NCI-H187 (cell line): ENCODE data around the gene SERHL2.
"Not testable (repeated sequence)": the region's sequence is repeated elsewhere in the genome, so short reads cannot be mapped to it uniquely, and the experiment has no call there.

Experiments used
- DNase-seq, 2 experiments: peaks; one replicate each; lab custom pipeline; 2025; lab: John Stamatoyannopoulos, UW

Gene SERHL2

DNA sequence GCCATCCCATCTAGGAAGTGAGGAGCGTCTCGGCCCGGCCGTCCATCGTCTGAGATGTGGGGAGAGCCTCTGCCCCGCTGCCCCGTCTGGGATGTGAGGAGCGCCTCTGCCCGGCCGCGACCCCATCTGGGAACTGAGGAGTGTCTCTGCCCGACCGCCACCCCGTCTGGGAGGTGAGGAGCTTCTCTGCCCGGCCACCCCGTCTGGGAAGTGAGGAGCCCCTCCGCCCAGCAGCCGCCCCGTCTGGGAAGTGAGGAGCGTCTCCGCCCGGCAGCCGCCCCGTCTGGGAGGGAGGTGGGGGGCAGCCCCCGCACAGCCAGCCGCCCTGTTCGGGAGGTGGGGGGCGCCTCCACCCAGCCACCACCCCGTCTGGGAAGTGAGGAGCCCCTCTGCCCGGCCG, 53.9 kb downstream of the SERHL2 start:
- not testable (repeated sequence) for DNase-seq

GRCh38 chr22:42608136-42608822, 54.5 kb downstream of the SERHL2 start:
- no peak for DNase-seq

DNA sequence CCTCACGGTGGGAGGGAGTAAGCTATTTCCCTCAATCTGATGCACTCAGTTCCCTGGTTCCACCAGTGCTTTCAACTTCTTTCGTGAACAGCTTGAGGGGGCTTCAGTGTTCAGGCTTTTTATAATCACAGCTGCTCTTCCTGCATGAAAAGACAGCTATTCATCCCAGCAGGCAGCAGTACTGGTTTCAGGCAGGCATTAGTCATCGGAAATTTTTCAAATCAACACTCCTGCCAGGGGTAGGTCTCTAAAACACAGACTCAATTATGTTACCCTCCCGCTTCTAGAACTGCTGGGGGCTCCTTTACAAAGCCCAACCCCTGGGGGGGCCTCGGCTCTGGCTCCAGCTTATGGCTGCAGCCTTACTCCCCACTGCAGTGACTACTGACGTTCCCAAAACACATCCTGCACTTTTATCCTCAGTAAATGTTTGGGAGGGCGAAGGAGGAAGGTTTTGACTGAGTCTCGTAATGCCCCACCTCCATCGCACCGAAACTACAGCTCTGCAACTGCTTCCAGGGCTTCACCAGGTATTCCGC, 55.1 kb downstream of the SERHL2 start:
- no peak for DNase-seq

GRCh38 chr22:42610186-42610585, 56.4 kb downstream of the SERHL2 start:
- DNase-seq, result no peak

DNA sequence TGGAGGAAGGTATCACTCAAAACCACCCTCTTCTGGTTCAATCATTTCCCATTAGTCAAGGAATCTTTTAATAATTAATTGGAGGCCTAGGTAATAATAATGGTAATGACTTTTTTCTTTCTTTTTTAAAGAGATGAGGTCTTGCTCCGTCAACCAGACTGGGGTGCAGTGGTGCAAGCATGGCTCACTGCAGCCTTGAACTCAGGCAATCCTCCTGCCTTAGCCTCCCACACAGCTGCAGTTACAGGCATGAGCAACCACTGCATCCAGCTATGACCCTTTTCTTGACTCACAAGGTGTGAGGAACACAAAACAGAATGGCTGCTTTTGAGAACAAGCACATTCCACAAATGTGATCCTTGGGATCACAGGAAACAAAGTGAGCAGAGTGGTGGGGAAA, 57.3 kb downstream of the SERHL2 start:
- no peak for DNase-seq

DNA sequence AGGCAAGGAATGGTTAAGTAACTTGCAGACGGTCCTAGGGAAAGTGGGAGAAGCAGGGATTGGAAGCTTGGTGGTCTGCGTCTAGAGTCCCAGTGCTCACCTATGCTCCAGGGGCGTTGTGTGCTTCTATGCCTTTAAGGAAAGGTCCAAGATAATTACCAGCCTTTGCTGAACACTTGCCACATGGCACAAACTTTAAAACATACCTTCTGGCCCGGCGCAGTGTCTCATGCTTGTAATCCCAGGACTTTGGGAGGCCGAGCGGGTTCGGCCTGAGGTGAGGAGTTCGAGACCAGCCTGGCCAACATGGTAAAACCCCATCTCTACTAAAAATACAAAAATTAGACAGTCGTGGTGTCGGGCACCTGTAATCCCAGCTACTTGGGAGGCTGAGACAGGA, 58.6 kb downstream of the SERHL2 start:
- DNase-seq, result no peak

DNA sequence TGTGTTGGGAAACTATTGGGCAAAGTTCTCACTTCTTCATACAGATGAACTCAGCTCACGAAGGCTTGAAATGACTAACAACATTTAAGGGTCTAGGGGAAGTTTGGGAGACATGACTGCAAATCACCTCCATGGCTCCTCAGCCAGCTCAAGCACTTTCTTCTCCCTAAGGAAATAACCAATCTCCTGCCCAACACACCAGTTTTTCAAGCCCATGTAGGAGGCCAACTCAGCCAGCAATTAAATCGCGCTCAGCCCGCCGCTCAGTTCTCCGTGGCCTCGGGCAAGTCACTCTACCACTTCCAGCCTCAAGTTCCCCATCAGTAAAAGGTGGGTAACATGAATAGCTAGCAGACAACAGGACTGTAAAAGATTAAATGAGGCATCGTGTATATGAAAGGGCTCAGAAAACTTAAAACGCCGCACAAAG, 60.1 kb downstream of the SERHL2 start:
- DNase-seq, result no peak

DNA sequence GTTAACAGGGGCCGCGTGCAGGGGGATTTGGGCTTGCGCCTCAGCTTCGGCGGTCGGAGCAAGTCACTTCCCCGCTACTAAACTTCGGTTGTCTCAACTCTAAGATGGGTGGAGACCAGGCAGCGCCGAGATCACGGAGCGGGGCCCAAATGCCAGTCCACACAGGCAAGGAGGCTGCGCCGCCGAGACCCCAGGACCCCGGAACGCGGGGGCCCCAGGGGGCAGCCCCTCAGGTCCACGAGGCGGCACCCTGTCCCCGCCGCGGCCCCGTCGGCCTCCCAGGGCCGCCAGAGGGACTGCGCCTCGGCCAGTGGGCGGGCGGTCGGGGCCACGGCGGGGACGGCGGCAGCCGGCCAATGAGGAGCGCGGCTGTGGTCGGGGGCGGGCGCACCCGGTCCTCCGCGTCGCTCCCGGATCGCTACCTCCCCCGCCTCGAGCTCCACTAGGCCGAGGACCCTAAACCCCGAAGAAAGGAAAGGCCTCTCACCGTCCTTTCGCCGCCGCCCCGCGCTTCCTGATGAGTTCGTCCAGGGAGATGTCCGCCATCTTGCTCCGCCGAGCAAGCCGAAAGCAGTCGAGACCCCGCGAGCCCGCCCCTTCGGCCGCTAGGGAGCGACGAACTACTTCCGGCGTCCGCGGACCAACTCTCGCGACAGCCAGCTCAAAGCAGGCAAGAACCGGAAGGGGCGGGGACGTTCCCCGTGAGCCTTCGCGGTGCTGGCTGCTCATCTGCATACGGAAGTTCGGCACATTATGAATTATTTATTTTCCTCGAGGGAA, 60.7 kb downstream of the SERHL2 start, which contains the start of gene POLDIP3:
Gene POLDIP3 (minus strand): TSS at position 572 of the 780 bp plus-strand sequence. CDS start 26 bp downstream, at position 546.
- DNase-seq, result peak; percentile 80 to 91

DNA sequence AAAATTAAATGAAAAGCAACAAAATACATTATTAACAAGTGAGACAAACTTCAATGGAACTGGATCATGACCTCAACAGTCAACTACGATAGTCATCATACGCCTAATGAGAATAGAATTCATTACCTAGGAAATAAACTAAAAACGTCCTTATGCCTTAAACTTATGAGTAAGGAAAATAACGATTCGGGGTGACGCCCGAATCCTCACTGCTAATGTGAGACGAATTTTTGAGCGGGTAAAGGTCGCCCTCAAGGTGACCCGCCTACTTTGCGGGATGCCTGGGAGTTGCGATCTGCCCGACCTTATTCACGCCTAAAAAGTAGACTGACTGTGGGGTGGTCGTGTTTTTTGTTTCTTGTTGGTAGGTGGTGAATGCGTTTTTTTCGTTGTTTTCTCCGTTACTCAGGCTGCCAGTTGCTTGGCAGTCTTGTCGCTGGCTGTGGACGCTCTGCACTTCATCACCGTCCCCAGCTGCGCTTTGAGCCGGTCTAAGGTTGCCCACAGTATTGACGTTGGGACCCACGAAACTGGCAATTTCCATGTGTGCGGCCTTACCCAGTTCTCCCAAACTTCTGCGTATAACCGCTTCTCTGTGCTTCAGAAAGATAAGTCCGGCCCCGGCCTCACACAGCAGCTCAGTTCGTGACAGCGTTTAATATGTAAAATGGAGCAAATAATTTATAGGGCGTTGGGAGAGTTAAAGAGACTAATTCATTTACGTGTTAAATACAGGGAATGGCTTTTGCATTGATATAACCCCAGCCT, 61.5 kb downstream of the SERHL2 start:
- peak; percentile 25 to 52 for DNase-seq

DNA sequence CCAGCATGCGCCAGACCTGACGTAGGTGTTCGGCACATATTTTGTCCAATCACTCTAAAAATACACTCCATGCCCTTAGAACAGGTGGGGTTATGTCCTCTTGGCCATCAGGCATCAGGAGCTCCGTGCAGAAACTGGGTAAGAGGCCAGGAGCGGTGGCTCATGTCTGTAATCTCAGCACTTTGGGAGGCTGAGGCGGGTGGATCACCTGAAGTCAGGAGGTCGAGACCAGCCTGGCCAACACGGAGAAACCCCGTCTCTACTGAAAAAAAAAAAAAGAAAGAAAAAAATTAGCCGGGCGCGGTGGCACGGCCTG, 62.1 kb downstream of the SERHL2 start:
- DNase-seq, result not testable (repeated sequence)

- no peak for DNase-seq
Observed at GRCh38 chr22:42617155-42617983, 63.6 kb downstream of the SERHL2 start.

- no peak for DNase-seq
Observed at GRCh38 chr22:42619261-42620063, 65.7 kb downstream of the SERHL2 start.

DNA sequence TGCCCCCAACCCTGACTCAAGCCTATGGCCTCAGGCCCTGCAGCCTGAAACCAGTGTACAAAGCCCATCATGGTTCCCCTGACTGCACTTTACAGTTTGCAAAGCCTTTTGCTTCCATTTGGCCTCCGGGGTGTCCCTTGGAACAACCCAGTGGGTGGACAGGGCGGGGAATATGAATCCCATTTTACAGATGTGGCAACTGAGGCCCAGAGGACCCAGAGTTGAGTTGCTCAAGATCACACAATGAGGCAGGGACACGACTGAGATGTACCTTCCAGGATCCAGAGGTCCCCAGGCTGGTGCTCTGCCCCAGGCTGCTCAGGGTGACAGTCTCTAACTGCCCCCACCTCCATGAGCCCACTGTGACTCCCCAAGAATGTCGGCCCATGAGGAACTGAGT, 66.3 kb downstream of the SERHL2 start:
- no peak for DNase-seq

- no peak for DNase-seq
Observed at GRCh38 chr22:42621505-42622002, 67.8 kb downstream of the SERHL2 start.

DNA sequence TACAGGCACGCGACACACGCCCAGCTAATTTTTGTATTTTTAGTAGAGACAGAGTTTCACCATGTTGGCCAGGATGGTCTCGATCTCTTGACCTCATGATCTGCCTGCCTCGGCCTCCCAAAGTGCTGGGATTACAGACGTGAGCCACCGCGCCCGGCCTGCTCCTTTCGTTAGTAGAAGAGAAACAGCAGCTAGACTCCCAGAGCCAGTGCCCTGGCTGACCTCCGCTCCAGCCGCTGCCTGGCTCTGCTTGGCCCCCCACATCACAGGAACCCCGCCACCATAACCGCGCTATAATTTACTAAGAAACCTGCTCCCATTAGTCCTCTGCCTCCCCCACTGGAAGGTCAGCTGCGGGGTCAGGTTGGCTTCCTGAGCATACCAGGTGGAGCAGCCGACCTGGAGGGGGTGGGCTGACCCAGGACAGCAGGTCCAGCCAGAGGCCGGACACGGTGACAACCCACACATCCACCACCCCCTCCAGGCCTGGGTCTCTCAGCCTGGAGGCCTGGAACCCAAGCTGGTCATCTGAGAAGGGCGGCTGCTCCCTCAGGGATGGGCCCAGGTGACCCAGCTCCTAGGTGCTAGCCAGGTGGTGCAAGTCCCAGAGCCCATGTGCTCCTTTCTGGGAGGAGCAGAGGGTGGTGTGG, 68.4 kb downstream of the SERHL2 start:
- DNase-seq, result no peak

GRCh38 chr22:42623301-42623751, 69.6 kb downstream of the SERHL2 start:
- DNase-seq, result no peak
